RWPE1 (cell line): Measurements from ENCODE around the gene KIT.

Source experiments
- CTCF ChIA-PET: fragments of 350-600 bp; sonication (Branson Sonifier 250); formaldehyde crosslinking; extraction: SDS; loops from one replicate; lab custom pipeline; 2021; lab: Yijun Ruan, JAX
- POLR2A ChIA-PET: fragments of 400-600 bp; formaldehyde crosslinking; extraction: SDS; loops from one replicate; lab custom pipeline; 2020; ENCODE audit warnings: antibody characterized with exemption; ENCODE audit not compliant: low non-redundant PET; lab: Yijun Ruan, JAX
- DNase-seq: peaks from one replicate; pipeline ENCODE4 v3.0.0; 2012; ENCODE audit warnings: low spot score
- H3K27ac ChIP-seq: fragments of 450-650 bp; 2 replicates; pipeline ENCODE4 v1.5.1; 2017
- CTCF ChIP-seq: fragments of 450-650 bp; conservative IDR thresholded peaks from 2 replicates; pipeline ENCODE4 v1.5.1; 2017; ENCODE audit warnings: low read depth, mild to moderate bottlenecking

KIT gene

GRCh38 chr4:54729256-54729655, 71.5 kb downstream of the KIT start:
- DNase-seq = no peak
- ChIA-PET CTCF (no interaction called here), POLR2A (no interaction called here)
- no peak overlapping the region for H3K27ac ChIP-seq
- no peak for TF ChIP-seq CTCF

- no peak overlapping the region for H3K27ac ChIP-seq
- CTCF ChIA-PET = no interaction called here
These were observed 72.8 kb downstream of the KIT start for GRCh38 chr4:54730581-54730980.

GRCh38 chr4:54731552-54731951, 73.8 kb downstream of the KIT start:
- ChIA-PET CTCF (no interaction called here), POLR2A (no interaction called here)
- H3K27ac ChIP-seq = no peak overlapping the region
- DNase-seq = no peak
- TF ChIP-seq CTCF = no peak

More at GRCh38 chr4:54730581-54730980, 72.8 kb downstream of the KIT start:
- POLR2A ChIA-PET = no interaction called here
- TF ChIP-seq CTCF = no peak
- DNase-seq = no peak

- no peak overlapping the region for H3K27ac ChIP-seq
- no peak for TF ChIP-seq CTCF
- CTCF ChIA-PET = no interaction called here
- no peak for DNase-seq
- POLR2A ChIA-PET = no interaction called here
These were observed 74.2 kb downstream of the KIT start for GRCh38 chr4:54731976-54732375.

- H3K27ac ChIP-seq = no peak overlapping the region
- no peak for DNase-seq
- TF ChIP-seq CTCF = no peak
- ChIA-PET CTCF (interaction anchor here (0.9 kb wide), 1 partner anchor 9 kb away, joined by 5 read pairs; no protein-coding TSS in a partner anchor), POLR2A (no interaction called here)
These were observed 79.7 kb downstream of the KIT start for GRCh38 chr4:54737421-54737820.

- TF ChIP-seq CTCF = no peak
- ChIA-PET POLR2A (no interaction called here), CTCF (no interaction called here)
- no peak for DNase-seq
- no peak overlapping the region for H3K27ac ChIP-seq
These were observed 83.4 kb downstream of the KIT start for GRCh38 chr4:54741202-54741601.
